Panc1 (cell line): Measurements from ENCODE around the gene SYNGR2. TPM values are rescaled to one million over a fixed set of nuclear protein-coding genes. Genes with fewer than 3 reads are reported as not detected.

Experiments
- ATAC-seq: fragments of 200-7000 bp; cut with Tn5 transposase; 2 replicates; pipeline ENCODE4 v1.9.1; 2020; ENCODE audit warnings: mild to moderate bottlenecking, moderate library complexity
- BruUV-seq: library from RNA; stranded (reverse); fragments of 400-500 nt; replicated peaks from 2 replicates; lab custom pipeline; 2021; lab: Mats Ljungman, UMichigan
- CTCF ChIA-PET: fragments of 300-600 bp; sonication (Branson Sonifier 250); formaldehyde crosslinking; loops from one replicate; lab custom pipeline; 2022; ENCODE audit warnings: antibody characterized with exemption; lab: Charles Lee
- POLR2A ChIA-PET: fragments of 300-600 bp; sonication (Branson Sonifier 250); formaldehyde crosslinking; loops from one replicate; lab custom pipeline; 2022; ENCODE audit warnings: antibody characterized with exemption; lab: Charles Lee
- DNase-seq: peaks from one replicate; pipeline ENCODE4 v3.0.0-alpha.2; 2010; ENCODE audit warnings: low read depth, low spot score
- H3K27ac ChIP-seq: 2 replicates; pipeline ENCODE4 v1.5.1; 2011; ENCODE audit warnings: mild to moderate bottlenecking, low read length, inconsistent platforms
- H3K27me3 ChIP-seq: fragments of 200-500 bp; sonication (Bioruptor generic); 2 replicates; pipeline ENCODE4 v1.6.0; 2014; ENCODE audit warnings: low read length, inconsistent platforms; ENCODE audit not compliant: control insufficient read depth, insufficient read depth
- H3K36me3 ChIP-seq: fragments of 200-500 bp; sonication (Bioruptor generic); 2 replicates; pipeline ENCODE4 v1.5.1; 2014; ENCODE audit warnings: inconsistent platforms, mild to moderate bottlenecking, low read length, moderate library complexity; ENCODE audit not compliant: control insufficient read depth, insufficient read depth
- H3K4me1 ChIP-seq: 2 replicates; pipeline ENCODE4 v1.5.1; 2011; ENCODE audit warnings: inconsistent platforms, mild to moderate bottlenecking, low read length, moderate library complexity; ENCODE audit not compliant: control insufficient read depth, insufficient read depth
- H3K4me3 ChIP-seq, 2 experiments: 2 replicates each; pipeline ENCODE4 v1.5.1; 2011 to 2012; ENCODE audit warnings: low read depth in 2 of 2, low read length in 2 of 2, mild to moderate bottlenecking in 2 of 2, inconsistent platforms in 1 of 2, moderate library complexity in 1 of 2
- H3K9me3 ChIP-seq: fragments of 200-500 bp; sonication (Bioruptor generic); 2 replicates; pipeline ENCODE4 v1.5.1; 2014; ENCODE audit warnings: low read depth, mild to moderate bottlenecking, inconsistent platforms, low read length, moderate library complexity; ENCODE audit not compliant: control insufficient read depth, insufficient read depth
- POLR2AphosphoS5 ChIP-seq: IDR thresholded peaks from 2 replicates; pipeline ENCODE4 v1.6.1; 2012; ENCODE audit warnings: mild to moderate bottlenecking, low read depth, low read length, moderate library complexity
- SIN3A ChIP-seq: IDR thresholded peaks from 2 replicates; pipeline ENCODE4 v1.6.1; 2012; ENCODE audit warnings: low read depth, mild to moderate bottlenecking, low read length, moderate library complexity, borderline replicate concordance; ENCODE audit not compliant: insufficient read depth
- TCF7L2 ChIP-seq: IDR thresholded peaks from 2 replicates; pipeline ENCODE4 v1.6.1; 2011; ENCODE audit warnings: mild to moderate bottlenecking, low read depth, low read length, inconsistent platforms
- in situ Hi-C: cut with HindIII; loops from 2 replicates; pipeline ENCODE4 v1.10.0; 2016; ENCODE audit warnings: low sequenced_read_pairs, low pct_unique_long_range_greater_than_20kb
- intact Hi-C: fragments of 100-400 bp; cut with micrococcal nuclease; formaldehyde crosslinking; loops from one replicate; pipeline ENCODE4 v1.10.0; 2022; ENCODE audit not compliant: unreplicated experiment
- total RNA-seq: library from RNA; stranded (reverse); gene quantifications from one replicate; pipeline ENCODE4 v1.2.1, GENCODE V29; 2021; ENCODE audit not compliant: unreplicated experiment
- TF ChIP-seq, protein P1 (sequence below): fragments of 450-650 bp; IDR thresholded peaks from 2 replicates; pipeline ENCODE4 v1.5.1; 2017; ENCODE audit warnings: mild to moderate bottlenecking
- TF ChIP-seq, protein P2 (sequence below), 2 experiments: IDR thresholded peaks; 2 replicates each; pipeline ENCODE4 v1.6.1; 2011 to 2012; ENCODE audit warnings: low read depth in 2 of 2, control low read depth in 1 of 2, low read length in 1 of 2, mild to moderate bottlenecking in 1 of 2, moderate library complexity in 1 of 2; ENCODE audit not compliant: insufficient read depth in 1 of 2

The SYNGR2 gene
- total RNA-seq, 1 experiment from 2014 or later = 204 TPM

DNA sequence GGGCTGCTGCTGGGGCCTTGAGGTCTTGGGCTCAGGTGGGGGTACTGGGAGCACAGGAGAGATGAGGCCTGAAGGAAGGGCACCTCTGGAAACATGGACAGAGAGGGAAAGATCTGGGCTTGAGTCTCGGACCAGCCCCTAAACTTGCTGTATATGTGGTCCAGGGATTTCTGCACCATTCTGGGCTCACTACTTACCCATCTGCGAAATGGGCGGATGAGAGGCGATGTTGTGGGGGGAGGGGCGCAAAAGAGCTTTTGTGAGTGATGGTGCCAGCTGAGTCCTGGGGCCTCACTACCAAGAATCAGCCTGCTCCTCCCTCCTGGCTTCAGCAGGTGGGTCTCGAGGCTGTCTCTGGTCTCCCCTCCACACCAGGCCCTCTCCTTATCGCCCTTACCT, 21.9 kb upstream of the SYNGR2 start:
- ChIA-PET POLR2A (no interaction called here), CTCF (no interaction called here)
- Histone ChIP-seq H3K4me1 (peaks cover 33% of the 10 kb centered on the region), H3K36me3 (no peaks in the 10 kb centered on the region), H3K27ac (no peak overlapping the region), H3K27me3 (no peaks in the 10 kb centered on the region), H3K9me3 (no peaks in the 10 kb centered on the region), H3K4me3 (no peak overlapping the region)
- intact Hi-C loops (no loop called here), in situ Hi-C loops (no loop called here)
- TF ChIP-seq POLR2AphosphoS5 = no peak
- TF ChIP-seq SIN3A = no peak
- TF ChIP-seq, protein P1, sequence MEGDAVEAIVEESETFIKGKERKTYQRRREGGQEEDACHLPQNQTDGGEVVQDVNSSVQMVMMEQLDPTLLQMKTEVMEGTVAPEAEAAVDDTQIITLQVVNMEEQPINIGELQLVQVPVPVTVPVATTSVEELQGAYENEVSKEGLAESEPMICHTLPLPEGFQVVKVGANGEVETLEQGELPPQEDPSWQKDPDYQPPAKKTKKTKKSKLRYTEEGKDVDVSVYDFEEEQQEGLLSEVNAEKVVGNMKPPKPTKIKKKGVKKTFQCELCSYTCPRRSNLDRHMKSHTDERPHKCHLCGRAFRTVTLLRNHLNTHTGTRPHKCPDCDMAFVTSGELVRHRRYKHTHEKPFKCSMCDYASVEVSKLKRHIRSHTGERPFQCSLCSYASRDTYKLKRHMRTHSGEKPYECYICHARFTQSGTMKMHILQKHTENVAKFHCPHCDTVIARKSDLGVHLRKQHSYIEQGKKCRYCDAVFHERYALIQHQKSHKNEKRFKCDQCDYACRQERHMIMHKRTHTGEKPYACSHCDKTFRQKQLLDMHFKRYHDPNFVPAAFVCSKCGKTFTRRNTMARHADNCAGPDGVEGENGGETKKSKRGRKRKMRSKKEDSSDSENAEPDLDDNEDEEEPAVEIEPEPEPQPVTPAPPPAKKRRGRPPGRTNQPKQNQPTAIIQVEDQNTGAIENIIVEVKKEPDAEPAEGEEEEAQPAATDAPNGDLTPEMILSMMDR = no peak
- TF ChIP-seq, protein P2, sequence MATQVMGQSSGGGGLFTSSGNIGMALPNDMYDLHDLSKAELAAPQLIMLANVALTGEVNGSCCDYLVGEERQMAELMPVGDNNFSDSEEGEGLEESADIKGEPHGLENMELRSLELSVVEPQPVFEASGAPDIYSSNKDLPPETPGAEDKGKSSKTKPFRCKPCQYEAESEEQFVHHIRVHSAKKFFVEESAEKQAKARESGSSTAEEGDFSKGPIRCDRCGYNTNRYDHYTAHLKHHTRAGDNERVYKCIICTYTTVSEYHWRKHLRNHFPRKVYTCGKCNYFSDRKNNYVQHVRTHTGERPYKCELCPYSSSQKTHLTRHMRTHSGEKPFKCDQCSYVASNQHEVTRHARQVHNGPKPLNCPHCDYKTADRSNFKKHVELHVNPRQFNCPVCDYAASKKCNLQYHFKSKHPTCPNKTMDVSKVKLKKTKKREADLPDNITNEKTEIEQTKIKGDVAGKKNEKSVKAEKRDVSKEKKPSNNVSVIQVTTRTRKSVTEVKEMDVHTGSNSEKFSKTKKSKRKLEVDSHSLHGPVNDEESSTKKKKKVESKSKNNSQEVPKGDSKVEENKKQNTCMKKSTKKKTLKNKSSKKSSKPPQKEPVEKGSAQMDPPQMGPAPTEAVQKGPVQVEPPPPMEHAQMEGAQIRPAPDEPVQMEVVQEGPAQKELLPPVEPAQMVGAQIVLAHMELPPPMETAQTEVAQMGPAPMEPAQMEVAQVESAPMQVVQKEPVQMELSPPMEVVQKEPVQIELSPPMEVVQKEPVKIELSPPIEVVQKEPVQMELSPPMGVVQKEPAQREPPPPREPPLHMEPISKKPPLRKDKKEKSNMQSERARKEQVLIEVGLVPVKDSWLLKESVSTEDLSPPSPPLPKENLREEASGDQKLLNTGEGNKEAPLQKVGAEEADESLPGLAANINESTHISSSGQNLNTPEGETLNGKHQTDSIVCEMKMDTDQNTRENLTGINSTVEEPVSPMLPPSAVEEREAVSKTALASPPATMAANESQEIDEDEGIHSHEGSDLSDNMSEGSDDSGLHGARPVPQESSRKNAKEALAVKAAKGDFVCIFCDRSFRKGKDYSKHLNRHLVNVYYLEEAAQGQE (IDR thresholded peaks at IDR 0.05; ENCODE audit: insufficient read depth in 1 of 2, low read depth in 2 of 2, low read length in 1 of 2) = no peak
- TF ChIP-seq TCF7L2 = no peak
- DNase-seq (no peak), ATAC-seq (no peak)
- BruUV-seq = no TSS peak

- in situ Hi-C loops = no loop called here
- no peak for TF ChIP-seq SIN3A
- Histone ChIP-seq H3K4me1 (peaks cover 29% of the 10 kb centered on the region), H3K9me3 (no peaks in the 10 kb centered on the region), H3K36me3 (no peaks in the 10 kb centered on the region), H3K27ac (no peak overlapping the region), H3K27me3 (no peaks in the 10 kb centered on the region), H3K4me3 (no peak overlapping the region)
- POLR2A ChIA-PET = no interaction called here
- BruUV-seq = no TSS peak
- ATAC-seq (no peak), DNase-seq (no peak)
- intact Hi-C loops = no loop called here
- CTCF ChIA-PET = no interaction called here
Measured at GRCh38 chr17:78146881-78147280, 21.5 kb upstream of the SYNGR2 start.

DNA sequence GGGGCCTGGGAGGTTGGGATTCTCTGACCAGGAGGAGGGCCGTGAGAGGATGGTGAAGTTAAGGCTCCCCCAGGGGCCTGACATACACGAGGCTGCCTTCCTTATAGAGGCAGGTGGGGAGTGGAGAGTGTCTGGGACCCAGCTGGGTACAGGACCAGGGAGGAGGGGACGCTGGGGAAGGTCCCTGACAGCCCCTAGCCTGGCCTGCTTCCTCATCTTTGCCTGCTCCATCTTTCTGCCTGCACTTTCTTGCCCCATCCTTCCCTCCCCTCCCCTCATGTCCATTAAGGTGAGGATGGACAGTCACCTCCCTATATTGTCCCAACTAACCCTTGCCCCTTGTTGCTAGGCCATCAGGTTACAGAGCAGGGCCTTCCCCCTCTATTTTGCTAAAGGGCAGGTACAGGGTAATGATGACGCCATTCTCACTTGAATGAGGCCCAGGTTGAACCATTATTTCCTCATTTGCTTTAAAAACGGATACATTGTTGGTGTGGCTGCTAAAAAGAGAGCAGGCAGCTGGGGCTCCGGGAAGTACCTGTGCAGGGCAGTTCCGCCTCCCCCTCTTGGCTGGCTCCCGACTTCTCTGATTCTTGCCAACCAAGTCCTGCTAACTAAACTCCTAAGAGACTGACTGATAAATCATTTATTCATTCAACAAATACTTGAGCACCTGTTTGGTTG, 20.9 kb upstream of the SYNGR2 start:
- no peak overlapping the region for H3K27ac ChIP-seq
- intact Hi-C loops = no loop called here
- no peaks in the 10 kb centered on the region for H3K27me3 ChIP-seq
- H3K4me1 ChIP-seq = peaks cover 24% of the 10 kb centered on the region
- H3K9me3 ChIP-seq = no peaks in the 10 kb centered on the region
- BruUV-seq = no TSS peak
- no peak overlapping the region for H3K4me3 ChIP-seq
- in situ Hi-C loops = no loop called here
- CTCF ChIA-PET = no interaction called here
- no peak for ATAC-seq
- no peak for DNase-seq
- POLR2A ChIA-PET = no interaction called here
- TF ChIP-seq, protein P2 (IDR thresholded peaks at IDR 0.05; ENCODE audit: insufficient read depth in 1 of 2, low read depth in 2 of 2, low read length in 1 of 2) = no peak
- TF ChIP-seq POLR2AphosphoS5 (no peak), TCF7L2 (no peak), SIN3A (no peak)
- TF ChIP-seq, protein P1 = no peak
- no peaks in the 10 kb centered on the region for H3K36me3 ChIP-seq
